ENCODE measurements around the gene TMEM255B. TPM values are rescaled to one million over a fixed set of nuclear protein-coding genes. Genes with fewer than 3 reads are reported as not detected.

TMEM255B gene
- polyA plus RNA-seq, 3 donors = 5.1 to 7.5 (median 5.9) TPM

DNA sequence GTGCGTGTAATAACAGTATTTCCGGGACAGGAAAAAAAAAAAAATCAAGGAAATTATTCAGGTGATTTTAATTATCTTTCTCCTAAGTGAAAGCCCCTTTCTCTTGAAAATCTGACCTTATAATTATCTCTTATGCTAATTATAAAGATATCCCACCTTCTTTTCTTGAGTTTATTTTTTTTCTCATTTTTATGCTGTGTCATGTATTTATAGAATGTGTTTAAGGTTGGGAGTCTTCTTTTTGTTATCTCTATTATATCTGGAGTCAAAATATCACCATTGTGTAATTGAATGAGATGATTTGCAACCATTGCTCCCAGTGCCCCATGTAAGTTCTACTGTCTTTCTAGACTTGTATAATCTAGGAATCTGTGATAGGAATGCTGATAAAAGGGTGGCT is 3.0 kb downstream of the TMEM255B start:
- no peak overlapping the region for H3K27ac Mint-ChIP-seq
- Histone ChIP-seq H3K27me3 (ENCODE audit: control insufficient read depth in 2 of 2, insufficient read depth in 2 of 2, low read length in 2 of 2) (peaks cover 20 to 31% of the 10 kb centered on the region in 2 donors), H3K4me3 (replicated peaks in 1 of 3; ENCODE audit: low read depth in 2 of 3, low read length in 3 of 3) (no peak overlapping the region), H2AFZ (ENCODE audit: insufficient read depth, low read depth, low read length, poor library complexity, severe bottlenecking) (no peak overlapping the region), H3K4me2 (replicated peaks; ENCODE audit: extremely low read depth, low read length, poor library complexity, severe bottlenecking) (no peak overlapping the region), H3K36me3 (replicated peaks in 1 of 2; ENCODE audit: control insufficient read depth in 1 of 2, insufficient read depth in 2 of 2, low read length in 2 of 2) (no peaks in the 10 kb centered on the region), H3K9me3 (replicated peaks in 1 of 2; ENCODE audit: control insufficient read depth in 1 of 2, insufficient read depth in 1 of 2, low read length in 2 of 2) (peaks cover 3 to 4% of the 10 kb centered on the region in 2 donors), H3K79me2 (ENCODE audit: insufficient read depth, low read length) (no peaks in the 10 kb centered on the region), H3K27ac (ENCODE audit: low read depth in 1 of 2, low read length in 2 of 2) (no peak overlapping the region), H3K9ac (ENCODE audit: insufficient read depth, low read length, poor library complexity, severe bottlenecking) (no peak overlapping the region), H4K20me1 (ENCODE audit: insufficient read depth, low read length) (no peaks in the 10 kb centered on the region), H3K4me1 (ENCODE audit: control insufficient read depth in 1 of 2, insufficient read depth in 2 of 2, low read length in 2 of 2) (peaks cover 19 to 25% of the 10 kb centered on the region in 2 donors)
- peaks cover 0 to 3% of the 10 kb centered on the region in 2 donors for H3K36me3 Mint-ChIP-seq
- no peak for DNase-seq
- no peak for TF ChIP-seq CTCF (IDR thresholded peaks at IDR 0.05)
- H3K9me3 Mint-ChIP-seq = peaks cover 0 to 9% (median 3%) of the 10 kb centered on the region in 7 donors
- H3K4me1 Mint-ChIP-seq = peaks cover 22% of the 10 kb centered on the region
- H3K4me3 Mint-ChIP-seq = no peak overlapping the region
- H3K27me3 Mint-ChIP-seq (ENCODE audit: low read depth in 3 of 3) = peaks cover 27 to 50% (median 40%) of the 10 kb centered on the region in 3 donors
- no CpG with 5 or more reads among the region's 2 CpGs for WGBS (ENCODE audit: insufficient coverage)
- intact Hi-C loops (cut with micrococcal nuclease) = no loop called here

DNA sequence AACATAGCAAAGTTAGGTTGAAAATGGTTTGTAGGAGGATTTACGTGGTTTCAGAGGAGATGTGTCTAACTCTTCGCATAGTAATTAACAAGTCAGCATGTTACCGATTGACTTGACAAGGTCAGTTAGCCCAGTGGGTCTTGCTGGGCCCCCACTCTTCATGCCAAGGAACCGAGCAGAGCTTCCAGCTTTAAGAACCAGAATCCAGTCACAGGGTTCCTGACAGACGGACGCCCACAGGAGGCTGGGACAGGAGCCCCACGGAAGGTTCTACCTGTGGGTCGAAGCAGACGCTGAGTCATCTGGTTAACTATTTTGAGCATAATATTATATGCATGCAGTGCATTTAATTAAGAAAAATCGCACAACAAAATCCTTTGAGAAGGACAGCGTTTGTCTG is 3.5 kb downstream of the TMEM255B start:
- H3K4me3 Mint-ChIP-seq = peak overlapping the region in 1 of 2 donors; percentile 48
- H3K9me3 ChIP-seq (replicated peaks in 1 of 2; ENCODE audit: control insufficient read depth in 1 of 2, insufficient read depth in 1 of 2, low read length in 2 of 2) = peaks cover 3 to 4% of the 10 kb centered on the region in 2 donors
- peaks cover 19 to 24% of the 10 kb centered on the region in 2 donors for H3K4me1 ChIP-seq (ENCODE audit: control insufficient read depth in 1 of 2, insufficient read depth in 2 of 2, low read length in 2 of 2)
- no peak overlapping the region for H2AFZ ChIP-seq (ENCODE audit: insufficient read depth, low read depth, low read length, poor library complexity, severe bottlenecking)
- H3K4me2 ChIP-seq (replicated peaks; ENCODE audit: extremely low read depth, low read length, poor library complexity, severe bottlenecking) = no peak overlapping the region
- WGBS (ENCODE audit: insufficient coverage) = 76% methylated on average over 4 of the region's 11 CpGs
- H4K20me1 ChIP-seq (ENCODE audit: insufficient read depth, low read length) = no peaks in the 10 kb centered on the region
- no peak for TF ChIP-seq CTCF (IDR thresholded peaks at IDR 0.05)
- peaks cover 20 to 31% of the 10 kb centered on the region in 2 donors for H3K27me3 ChIP-seq (ENCODE audit: control insufficient read depth in 2 of 2, insufficient read depth in 2 of 2, low read length in 2 of 2)
- no peak overlapping the region for H3K9ac ChIP-seq (ENCODE audit: insufficient read depth, low read length, poor library complexity, severe bottlenecking)
- no peak overlapping the region for H3K27ac Mint-ChIP-seq
- peaks cover 0 to 8% (median 3%) of the 10 kb centered on the region in 7 donors for H3K9me3 Mint-ChIP-seq
- no peak overlapping the region for H3K4me3 ChIP-seq (replicated peaks in 1 of 3; ENCODE audit: low read depth in 2 of 3, low read length in 3 of 3)
- H3K79me2 ChIP-seq (ENCODE audit: insufficient read depth, low read length) = no peaks in the 10 kb centered on the region
- no peak overlapping the region for H3K27ac ChIP-seq (ENCODE audit: low read depth in 1 of 2, low read length in 2 of 2)
- no peaks in the 10 kb centered on the region for H3K36me3 ChIP-seq (replicated peaks in 1 of 2; ENCODE audit: control insufficient read depth in 1 of 2, insufficient read depth in 2 of 2, low read length in 2 of 2)
- peaks cover 22% of the 10 kb centered on the region for H3K4me1 Mint-ChIP-seq
- intact Hi-C loops (cut with micrococcal nuclease) = no loop called here
- peaks cover 27 to 49% (median 40%) of the 10 kb centered on the region in 3 donors for H3K27me3 Mint-ChIP-seq (ENCODE audit: low read depth in 3 of 3)
- H3K36me3 Mint-ChIP-seq = peaks cover 0 to 2% of the 10 kb centered on the region in 2 donors
- no peak for DNase-seq

Measured in CD14-positive monocyte (primary cell).